ENCODE results near the gene FXYD7. TPM values are rescaled to one million over a fixed set of nuclear protein-coding genes. Genes with fewer than 3 reads are reported as not detected.
"Not testable (repeated sequence)": the region's sequence is repeated elsewhere in the genome, so short reads cannot be mapped to it uniquely, and the experiment has no call there.

FXYD7 gene
- total and polyA plus RNA-seq, 2 of the 13 experiments (the other 11 are each of a cell fraction or from before 2014, with no cell fraction given): 0.55 TPM; not detected in 1

DNA sequence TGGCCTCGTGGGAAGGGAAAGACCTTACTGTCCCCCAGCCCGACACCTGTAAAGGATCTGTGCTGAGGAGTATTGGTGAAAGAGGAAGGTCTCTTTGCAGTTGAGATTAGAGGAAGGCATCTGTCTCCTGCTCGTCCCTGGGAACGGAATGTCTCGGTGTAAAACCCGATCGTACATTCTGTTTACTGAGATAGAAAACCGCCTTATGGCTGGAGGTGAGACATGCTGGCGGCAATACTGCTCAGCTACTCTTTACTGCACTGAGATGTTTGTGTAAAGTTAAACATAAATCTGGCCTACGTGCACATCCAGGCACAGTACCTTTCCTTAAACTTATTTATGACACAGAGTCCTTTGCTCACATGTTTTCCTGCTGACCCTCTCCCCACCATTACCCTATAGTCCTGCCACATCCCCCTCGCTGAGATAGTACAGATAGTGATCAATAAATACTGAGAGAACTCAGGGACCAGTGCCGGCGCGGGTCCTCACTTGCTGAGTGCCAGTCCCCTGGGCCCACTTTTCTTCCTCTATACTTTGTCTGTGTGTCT is 13.3 kb upstream of the FXYD7 start (continued):
- TF ChIP-seq, protein P1, sequence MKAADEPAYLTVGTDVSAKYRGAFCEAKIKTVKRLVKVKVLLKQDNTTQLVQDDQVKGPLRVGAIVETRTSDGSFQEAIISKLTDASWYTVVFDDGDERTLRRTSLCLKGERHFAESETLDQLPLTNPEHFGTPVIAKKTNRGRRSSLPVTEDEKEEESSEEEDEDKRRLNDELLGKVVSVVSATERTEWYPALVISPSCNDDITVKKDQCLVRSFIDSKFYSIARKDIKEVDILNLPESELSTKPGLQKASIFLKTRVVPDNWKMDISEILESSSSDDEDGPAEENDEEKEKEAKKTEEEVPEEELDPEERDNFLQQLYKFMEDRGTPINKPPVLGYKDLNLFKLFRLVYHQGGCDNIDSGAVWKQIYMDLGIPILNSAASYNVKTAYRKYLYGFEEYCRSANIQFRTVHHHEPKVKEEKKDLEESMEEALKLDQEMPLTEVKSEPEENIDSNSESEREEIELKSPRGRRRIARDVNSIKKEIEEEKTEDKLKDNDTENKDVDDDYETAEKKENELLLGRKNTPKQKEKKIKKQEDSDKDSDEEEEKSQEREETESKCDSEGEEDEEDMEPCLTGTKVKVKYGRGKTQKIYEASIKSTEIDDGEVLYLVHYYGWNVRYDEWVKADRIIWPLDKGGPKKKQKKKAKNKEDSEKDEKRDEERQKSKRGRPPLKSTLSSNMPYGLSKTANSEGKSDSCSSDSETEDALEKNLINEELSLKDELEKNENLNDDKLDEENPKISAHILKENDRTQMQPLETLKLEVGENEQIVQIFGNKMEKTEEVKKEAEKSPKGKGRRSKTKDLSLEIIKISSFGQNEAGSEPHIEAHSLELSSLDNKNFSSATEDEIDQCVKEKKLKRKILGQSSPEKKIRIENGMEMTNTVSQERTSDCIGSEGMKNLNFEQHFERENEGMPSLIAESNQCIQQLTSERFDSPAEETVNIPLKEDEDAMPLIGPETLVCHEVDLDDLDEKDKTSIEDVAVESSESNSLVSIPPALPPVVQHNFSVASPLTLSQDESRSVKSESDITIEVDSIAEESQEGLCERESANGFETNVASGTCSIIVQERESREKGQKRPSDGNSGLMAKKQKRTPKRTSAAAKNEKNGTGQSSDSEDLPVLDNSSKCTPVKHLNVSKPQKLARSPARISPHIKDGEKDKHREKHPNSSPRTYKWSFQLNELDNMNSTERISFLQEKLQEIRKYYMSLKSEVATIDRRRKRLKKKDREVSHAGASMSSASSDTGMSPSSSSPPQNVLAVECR (CRISPR knock-in tag; IDR thresholded peaks at IDR 0.05; ENCODE audit: borderline replicate concordance): peak; percentile 31; the same call in 1 of the 2 replicates
- TF ChIP-seq ZFP36L1 (CRISPR knock-in tag; IDR thresholded peaks at IDR 0.05) (0 out of 2 replicates have a peak, but pooled peaks have one; percentile 13), GABPA (CRISPR knock-in tag; IDR thresholded peaks at IDR 0.05; ENCODE audit: low read depth) (0 out of 2 replicates have a peak, but pooled peaks have one; percentile 46), TBX2 (CRISPR knock-in tag; IDR thresholded peaks at IDR 0.05; ENCODE audit: borderline replicate concordance) (peak; percentile 71; the same call in 1 of the 2 replicates), HOXA3 (CRISPR knock-in tag; IDR thresholded peaks at IDR 0.05) (peak; percentile 73; the same call in 1 of the 2 replicates), DPF2 (CRISPR knock-in tag; IDR thresholded peaks at IDR 0.05; ENCODE audit: borderline replicate concordance, low read depth) (peak; percentile 59; the same call in 1 of the 2 replicates), POLR2AphosphoS5 (IDR thresholded peaks at IDR 0.05; ENCODE audit: low read depth, low read length) (peak; percentile 46), ETV5 (CRISPR knock-in tag; IDR thresholded peaks at IDR 0.05; ENCODE audit: borderline replicate concordance) (peak; percentile 74), ZNF292 (CRISPR knock-in tag; IDR thresholded peaks at IDR 0.05; ENCODE audit: borderline replicate concordance, low read depth) (peak; percentile 47; the same call in 1 of the 2 replicates), ZNF607 (CRISPR knock-in tag; IDR thresholded peaks at IDR 0.05; ENCODE audit: borderline replicate concordance) (0 out of 2 replicates have a peak, but pooled peaks have one; percentile 48), GATAD2A (CRISPR knock-in tag; IDR thresholded peaks at IDR 0.05) (0 out of 2 replicates have a peak, but pooled peaks have one; percentile 21), ZNF614 (CRISPR knock-in tag; IDR thresholded peaks at IDR 0.05; ENCODE audit: borderline replicate concordance) (peak; percentile 53; the same call in 1 of the 2 replicates)
- not testable (repeated sequence) for TF ChIP-seq GABPA (IDR thresholded peaks at IDR 0.05; ENCODE audit: low read depth, low read length)
- TF ChIP-seq, protein P2, sequence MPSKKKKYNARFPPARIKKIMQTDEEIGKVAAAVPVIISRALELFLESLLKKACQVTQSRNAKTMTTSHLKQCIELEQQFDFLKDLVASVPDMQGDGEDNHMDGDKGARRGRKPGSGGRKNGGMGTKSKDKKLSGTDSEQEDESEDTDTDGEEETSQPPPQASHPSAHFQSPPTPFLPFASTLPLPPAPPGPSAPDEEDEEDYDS (CRISPR knock-in tag; IDR thresholded peaks at IDR 0.05): peak; percentile 89
- TF ChIP-seq, protein P3, sequence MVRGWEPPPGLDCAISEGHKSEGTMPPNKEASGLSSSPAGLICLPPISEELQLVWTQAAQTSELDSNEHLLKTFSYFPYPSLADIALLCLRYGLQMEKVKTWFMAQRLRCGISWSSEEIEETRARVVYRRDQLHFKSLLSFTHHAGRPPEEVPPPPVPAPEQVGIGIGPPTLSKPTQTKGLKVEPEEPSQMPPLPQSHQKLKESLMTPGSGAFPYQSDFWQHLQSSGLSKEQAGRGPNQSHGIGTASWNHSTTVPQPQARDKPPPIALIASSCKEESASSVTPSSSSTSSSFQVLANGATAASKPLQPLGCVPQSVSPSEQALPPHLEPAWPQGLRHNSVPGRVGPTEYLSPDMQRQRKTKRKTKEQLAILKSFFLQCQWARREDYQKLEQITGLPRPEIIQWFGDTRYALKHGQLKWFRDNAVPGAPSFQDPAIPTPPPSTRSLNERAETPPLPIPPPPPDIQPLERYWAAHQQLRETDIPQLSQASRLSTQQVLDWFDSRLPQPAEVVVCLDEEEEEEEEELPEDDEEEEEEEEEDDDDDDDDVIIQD (CRISPR knock-in tag; IDR thresholded peaks at IDR 0.05; ENCODE audit: low read depth): peak; percentile 44
- TF ChIP-seq, protein P4, sequence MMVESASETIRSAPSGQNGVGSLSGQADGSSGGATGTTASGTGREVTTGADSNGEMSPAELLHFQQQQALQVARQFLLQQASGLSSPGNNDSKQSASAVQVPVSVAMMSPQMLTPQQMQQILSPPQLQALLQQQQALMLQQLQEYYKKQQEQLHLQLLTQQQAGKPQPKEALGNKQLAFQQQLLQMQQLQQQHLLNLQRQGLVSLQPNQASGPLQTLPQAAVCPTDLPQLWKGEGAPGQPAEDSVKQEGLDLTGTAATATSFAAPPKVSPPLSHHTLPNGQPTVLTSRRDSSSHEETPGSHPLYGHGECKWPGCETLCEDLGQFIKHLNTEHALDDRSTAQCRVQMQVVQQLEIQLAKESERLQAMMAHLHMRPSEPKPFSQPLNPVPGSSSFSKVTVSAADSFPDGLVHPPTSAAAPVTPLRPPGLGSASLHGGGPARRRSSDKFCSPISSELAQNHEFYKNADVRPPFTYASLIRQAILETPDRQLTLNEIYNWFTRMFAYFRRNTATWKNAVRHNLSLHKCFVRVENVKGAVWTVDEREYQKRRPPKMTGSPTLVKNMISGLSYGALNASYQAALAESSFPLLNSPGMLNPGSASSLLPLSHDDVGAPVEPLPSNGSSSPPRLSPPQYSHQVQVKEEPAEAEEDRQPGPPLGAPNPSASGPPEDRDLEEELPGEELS (CRISPR knock-in tag; IDR thresholded peaks at IDR 0.05): peak; percentile 86

Data from HepG2 (cell line).